A673 (cell line): ENCODE results near the gene GLT6D1. TPM values are rescaled to one million over a fixed set of nuclear protein-coding genes. Genes with fewer than 3 reads are reported as not detected.

Experiments used
- Bru-seq: library from RNA; stranded (reverse); fragments of 400-500 nt; gene quantifications from one replicate; lab custom pipeline; 2021; lab: Mats Ljungman, UMichigan
- BruChase-seq, 2 experiments: library from RNA; stranded (reverse); fragments of 400-500 nt; gene quantifications; one replicate each; lab custom pipeline; 2021; lab: Mats Ljungman, UMichigan
- BruUV-seq: library from RNA; stranded (reverse); fragments of 400-500 nt; replicated peaks from 2 replicates; lab custom pipeline; 2021; lab: Mats Ljungman, UMichigan
- CTCF ChIA-PET: fragments of 300-600 bp; sonication (Branson Sonifier 250); formaldehyde crosslinking; loops from one replicate; lab custom pipeline; 2022; ENCODE audit warnings: antibody characterized with exemption; lab: Charles Lee
- POLR2A ChIA-PET: fragments of 300-600 bp; sonication (Branson Sonifier 250); formaldehyde crosslinking; loops from one replicate; lab custom pipeline; 2022; ENCODE audit warnings: antibody characterized with exemption; ENCODE audit not compliant: low non-redundant PET; lab: Charles Lee
- DNase-seq: peaks from one replicate; pipeline ENCODE4 v3.0.0-alpha.2; 2015; ENCODE audit warnings: low spot score
- H3K27ac ChIP-seq: fragments of 200-600 bp; sonication (generic); 2 replicates; pipeline ENCODE4 v1.5.1; 2016; ENCODE audit warnings: mixed run types, low read depth, mild to moderate bottlenecking, mixed read lengths, antibody characterized with exemption, low read length; ENCODE audit not compliant: poor library complexity, severe bottlenecking
- H3K27me3 ChIP-seq: fragments of 200-600 bp; sonication (generic); replicated peaks from 2 replicates; pipeline ENCODE4 v1.6.1; 2017; ENCODE audit warnings: mixed run types, low read depth, mild to moderate bottlenecking, mixed read lengths, antibody characterized with exemption, low read length; ENCODE audit not compliant: insufficient read depth, poor library complexity
- H3K36me3 ChIP-seq: fragments of 200-600 bp; sonication (generic); 2 replicates; pipeline ENCODE4 v1.6.1; 2016; ENCODE audit warnings: mixed run types, mild to moderate bottlenecking, mixed read lengths, antibody characterized with exemption, low read length; ENCODE audit not compliant: insufficient read depth, poor library complexity, severe bottlenecking
- H3K4me1 ChIP-seq: fragments of 200-600 bp; sonication (generic); 2 replicates; pipeline ENCODE4 v1.6.1; 2017; ENCODE audit warnings: mixed run types, mild to moderate bottlenecking, mixed read lengths, antibody characterized with exemption, low read length; ENCODE audit not compliant: insufficient read depth, poor library complexity, severe bottlenecking
- H3K4me3 ChIP-seq: fragments of 200-600 bp; sonication (generic); 2 replicates; pipeline ENCODE4 v1.5.1; 2016; ENCODE audit warnings: low read depth, mixed run types, mild to moderate bottlenecking, mixed read lengths, low read length; ENCODE audit not compliant: poor library complexity, severe bottlenecking
- H3K9me3 ChIP-seq: fragments of 200-600 bp; sonication (generic); 2 replicates; pipeline ENCODE4 v1.6.1; 2016; ENCODE audit warnings: mixed run types, low read depth, mild to moderate bottlenecking, mixed read lengths, antibody characterized with exemption, low read length; ENCODE audit not compliant: poor library complexity, severe bottlenecking
- EZH2 ChIP-seq: fragments of 200-600 bp; sonication (generic); IDR thresholded peaks from 2 replicates; pipeline ENCODE4 v1.6.1; 2017; ENCODE audit warnings: borderline replicate concordance, low read depth, mild to moderate bottlenecking, mixed read lengths, antibody characterized with exemption, low read length; ENCODE audit not compliant: poor library complexity, severe bottlenecking
- intact Hi-C: fragments of 100-400 bp; cut with micrococcal nuclease; formaldehyde crosslinking; loops from one replicate; pipeline ENCODE4 v1.10.0; 2022; ENCODE audit not compliant: unreplicated experiment
- long read RNA-seq: library from polyadenylated mRNA; stranded (forward); transcript quantifications from one replicate; pipeline ENCODE4 v2.0.0, GENCODE V29; 2022
- total RNA-seq: library from RNA; stranded (reverse); gene quantifications from 2 replicates; pipeline ENCODE4 v1.2.3, GENCODE V29; 2021
- TF ChIP-seq, protein P1 (sequence below): fragments of 300-800, 200-600 bp; sonication (generic); conservative IDR thresholded peaks from 2 replicates; pipeline ENCODE4 v1.5.1; 2017; ENCODE audit warnings: low read depth, mild to moderate bottlenecking, antibody characterized with exemption, low read length, moderate library complexity, mixed read lengths

Gene GLT6D1, protein sequence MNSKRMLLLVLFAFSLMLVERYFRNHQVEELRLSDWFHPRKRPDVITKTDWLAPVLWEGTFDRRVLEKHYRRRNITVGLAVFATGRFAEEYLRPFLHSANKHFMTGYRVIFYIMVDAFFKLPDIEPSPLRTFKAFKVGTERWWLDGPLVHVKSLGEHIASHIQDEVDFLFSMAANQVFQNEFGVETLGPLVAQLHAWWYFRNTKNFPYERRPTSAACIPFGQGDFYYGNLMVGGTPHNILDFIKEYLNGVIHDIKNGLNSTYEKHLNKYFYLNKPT
- total RNA-seq (not detected in 2 replicates), Bru-seq, nascent RNA (not detected), BruChase-seq, experiment 1, labeled RNA remaining after a 2-hour chase (not detected), BruChase-seq, experiment 2, labeled RNA remaining after a 6-hour chase (not detected)
- long read RNA-seq = 0 reads

DNA sequence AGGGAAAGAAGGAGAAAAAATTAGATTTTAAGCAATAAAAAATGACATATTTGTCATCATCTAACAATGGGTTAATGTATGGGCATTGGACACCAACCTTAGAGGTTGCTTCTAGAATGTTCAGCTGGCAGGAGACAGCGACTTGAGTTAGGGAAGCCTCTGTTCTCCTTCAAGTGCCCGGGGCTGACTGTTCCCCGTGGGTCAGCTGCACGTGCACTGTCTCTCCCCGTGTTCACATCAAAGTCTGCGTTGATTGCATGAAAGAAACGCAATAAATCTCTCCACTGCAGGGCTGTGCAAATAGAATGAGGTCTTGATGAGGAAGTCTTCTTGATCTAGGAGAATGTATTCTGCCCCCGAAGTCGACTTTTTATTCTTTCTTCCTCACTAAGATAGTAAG, at the start of gene GLT6D1:
GLT6D1 (minus strand) TSS at position 345 of the 400 bp plus-strand sequence. CDS start 353 bp downstream, outside the sequence.
- H3K27ac ChIP-seq = no peak within 1 kb of the TSS
- H3K9me3 ChIP-seq = peaks cover 2% of the 10 kb centered on the region
- ChIA-PET CTCF (no interaction called here), POLR2A (no interaction called here)
- DNase-seq = no peak
- no peaks in the 10 kb centered on the region for H3K4me1 ChIP-seq
- H3K4me3 ChIP-seq = no peak within 1 kb of the TSS
- no peak for TF ChIP-seq EZH2
- H3K36me3 ChIP-seq = no peaks in the 10 kb centered on the region
- intact Hi-C loops = no loop called here
- H3K27me3 ChIP-seq = peaks cover 24% of the 10 kb centered on the region
- BruUV-seq = no TSS peak

DNA sequence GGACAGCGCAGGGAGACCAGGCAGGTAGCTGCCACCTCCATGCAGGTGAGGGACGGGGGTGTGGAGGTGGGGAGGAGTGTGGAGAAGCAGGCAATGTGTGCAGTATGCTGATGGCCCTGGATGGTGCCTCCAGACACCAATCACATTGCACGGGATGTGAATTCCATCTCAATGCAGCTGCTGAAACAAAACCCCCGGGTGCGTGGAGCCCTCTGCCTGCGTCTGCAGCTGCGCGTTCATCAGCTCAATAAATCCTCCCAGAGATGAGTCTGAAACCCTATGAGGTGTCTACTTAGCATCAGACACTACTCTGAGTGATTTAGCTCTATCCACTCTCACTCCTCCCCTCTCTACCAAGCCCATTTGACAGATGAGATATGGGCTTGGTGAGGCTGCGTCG, 49.7 kb upstream of the GLT6D1 start:
- H3K27me3 ChIP-seq = no peaks in the 10 kb centered on the region
- H3K27ac ChIP-seq = no peak overlapping the region
- no peak for TF ChIP-seq EZH2
- TF ChIP-seq, protein P1, sequence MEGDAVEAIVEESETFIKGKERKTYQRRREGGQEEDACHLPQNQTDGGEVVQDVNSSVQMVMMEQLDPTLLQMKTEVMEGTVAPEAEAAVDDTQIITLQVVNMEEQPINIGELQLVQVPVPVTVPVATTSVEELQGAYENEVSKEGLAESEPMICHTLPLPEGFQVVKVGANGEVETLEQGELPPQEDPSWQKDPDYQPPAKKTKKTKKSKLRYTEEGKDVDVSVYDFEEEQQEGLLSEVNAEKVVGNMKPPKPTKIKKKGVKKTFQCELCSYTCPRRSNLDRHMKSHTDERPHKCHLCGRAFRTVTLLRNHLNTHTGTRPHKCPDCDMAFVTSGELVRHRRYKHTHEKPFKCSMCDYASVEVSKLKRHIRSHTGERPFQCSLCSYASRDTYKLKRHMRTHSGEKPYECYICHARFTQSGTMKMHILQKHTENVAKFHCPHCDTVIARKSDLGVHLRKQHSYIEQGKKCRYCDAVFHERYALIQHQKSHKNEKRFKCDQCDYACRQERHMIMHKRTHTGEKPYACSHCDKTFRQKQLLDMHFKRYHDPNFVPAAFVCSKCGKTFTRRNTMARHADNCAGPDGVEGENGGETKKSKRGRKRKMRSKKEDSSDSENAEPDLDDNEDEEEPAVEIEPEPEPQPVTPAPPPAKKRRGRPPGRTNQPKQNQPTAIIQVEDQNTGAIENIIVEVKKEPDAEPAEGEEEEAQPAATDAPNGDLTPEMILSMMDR = no peak
- peaks cover 4% of the 10 kb centered on the region for H3K4me1 ChIP-seq
- intact Hi-C loops = no loop called here
- no TSS peak for BruUV-seq
- no peaks in the 10 kb centered on the region for H3K9me3 ChIP-seq
- H3K4me3 ChIP-seq = no peak overlapping the region
- ChIA-PET CTCF (no interaction called here), POLR2A (no interaction called here)
- no peaks in the 10 kb centered on the region for H3K36me3 ChIP-seq
- no peak for DNase-seq

DNA sequence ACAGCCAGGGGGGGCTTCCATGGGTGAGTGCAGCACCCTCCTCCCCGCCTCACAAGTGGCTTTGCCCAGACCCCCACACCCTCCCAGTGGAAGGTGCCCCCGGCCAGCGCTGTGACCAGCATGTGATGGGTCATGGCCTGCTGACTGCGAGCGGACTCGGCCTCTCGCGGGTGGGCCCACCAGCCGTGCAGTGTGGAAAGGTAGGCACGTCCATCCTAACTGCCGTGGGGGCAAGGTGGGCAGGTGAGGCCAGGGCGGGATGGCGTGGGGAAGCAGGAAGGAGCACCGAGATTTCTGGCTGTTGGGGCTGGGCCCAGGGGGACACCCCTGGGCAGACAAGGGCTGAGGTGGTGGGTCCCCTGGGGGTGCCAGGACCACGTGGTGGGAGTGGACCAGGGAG, 47.9 kb upstream of the GLT6D1 start:
- POLR2A ChIA-PET = no interaction called here
- TF ChIP-seq, protein P1 = no peak
- no peak for TF ChIP-seq EZH2
- Histone ChIP-seq H3K36me3 (no peaks in the 10 kb centered on the region), H3K27ac (no peak overlapping the region), H3K27me3 (no peaks in the 10 kb centered on the region), H3K4me3 (no peak overlapping the region), H3K9me3 (no peaks in the 10 kb centered on the region), H3K4me1 (no peaks in the 10 kb centered on the region)
- DNase-seq = no peak
- intact Hi-C loops = no loop called here
- CTCF ChIA-PET = no interaction called here
- BruUV-seq = no TSS peak
